Effector memory CD4-positive, alpha-beta T cell (primary cell): ENCODE results near the gene MTERF4.
A peak's percentile ranks its signal among the peaks of the same experiment; 100 is the strongest.
"Not testable (repeated sequence)": the region's sequence is repeated elsewhere in the genome, so short reads cannot be mapped to it uniquely, and the experiment has no call there.

Source experiments
- DNase-seq, 3 donors: peaks; one replicate each; pipeline ENCODE4 v3.0.0-alpha.2; 2020
- H3K27ac ChIP-seq: 2 replicates; pipeline ENCODE4 v1.7.0; 2013; ENCODE audit warnings: mild to moderate bottlenecking, low read length, moderate library complexity; ENCODE audit not compliant: insufficient read depth, poor library complexity, severe bottlenecking
- H3K27me3 ChIP-seq: replicated peaks from 2 replicates; pipeline ENCODE4 v1.7.0; 2013; ENCODE audit warnings: mild to moderate bottlenecking, low read length; ENCODE audit not compliant: insufficient read depth, control insufficient read depth, poor library complexity, severe bottlenecking
- H3K36me3 ChIP-seq: 2 replicates; pipeline ENCODE4 v1.7.0; 2013; ENCODE audit warnings: mild to moderate bottlenecking, low read length, moderate library complexity; ENCODE audit not compliant: control insufficient read depth, insufficient read depth
- H3K4me1 ChIP-seq: 2 replicates; pipeline ENCODE4 v1.7.0; 2013; ENCODE audit warnings: low read length, mild to moderate bottlenecking; ENCODE audit not compliant: control insufficient read depth, insufficient read depth, poor library complexity, severe bottlenecking
- H3K4me3 ChIP-seq: 2 replicates; pipeline ENCODE4 v1.7.0; 2013; ENCODE audit warnings: low read length, low read depth, mild to moderate bottlenecking; ENCODE audit not compliant: insufficient read depth, poor library complexity, severe bottlenecking
- H3K9me3 ChIP-seq: 2 replicates; pipeline ENCODE4 v1.7.0; 2013; ENCODE audit warnings: mild to moderate bottlenecking, low read length, moderate library complexity; ENCODE audit not compliant: control insufficient read depth

Gene MTERF4

DNA sequence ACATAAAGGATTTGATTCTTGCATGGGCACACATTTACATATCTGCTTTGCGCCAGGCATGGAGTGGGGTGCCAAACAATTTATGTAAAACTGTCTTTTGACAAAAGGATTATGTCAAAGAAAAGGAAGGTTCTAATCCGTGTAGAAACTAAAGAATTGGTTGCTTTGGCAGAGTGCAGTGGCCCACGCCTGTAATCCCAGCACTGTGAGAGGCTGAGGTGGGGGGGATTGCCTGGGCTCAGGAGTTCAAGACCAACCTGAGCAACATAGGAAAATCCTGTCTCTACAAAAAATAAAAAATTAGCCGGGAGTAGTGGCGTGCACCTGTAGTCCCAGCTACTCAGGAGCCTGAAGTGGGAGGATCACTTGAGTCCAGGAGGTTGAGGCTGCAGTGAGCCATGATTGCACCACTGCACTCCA, 1.1 kb upstream of the MTERF4 start:
- Histone ChIP-seq H3K36me3 (peaks cover 29% of the 10 kb centered on the region), H3K27ac (peak overlapping the region; percentile 89), H3K4me1 (peaks cover 22% of the 10 kb centered on the region), H3K27me3 (no peaks in the 10 kb centered on the region), H3K9me3 (no peaks in the 10 kb centered on the region), H3K4me3 (peak overlapping the region; percentile 82)
- no peak for DNase-seq

DNA sequence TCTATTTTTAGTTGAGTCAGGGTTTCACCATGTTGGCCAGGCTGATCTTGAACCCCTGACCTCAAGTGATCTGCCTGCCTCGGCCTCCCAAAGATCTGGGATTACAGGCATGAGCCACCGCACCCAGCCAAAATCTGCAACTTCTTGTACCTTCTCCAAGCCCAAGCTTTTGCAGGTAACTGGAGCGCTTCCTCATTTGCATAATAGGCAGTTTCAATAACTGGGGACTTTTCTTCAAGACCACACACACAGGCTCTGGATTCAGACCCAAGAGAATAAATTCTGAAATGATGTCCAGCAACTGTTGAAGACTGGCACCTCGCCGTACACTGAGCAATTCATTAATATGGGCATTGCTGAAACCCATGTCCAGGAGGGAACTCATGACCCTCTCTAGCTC, 2.8 kb downstream of the MTERF4 start:
- DNase-seq, result no peak
- H3K36me3 ChIP-seq, result peaks cover 49% of the 10 kb centered on the region
- H3K9me3 ChIP-seq, result no peaks in the 10 kb centered on the region
- H3K27me3 ChIP-seq, result no peaks in the 10 kb centered on the region
- H3K4me3 ChIP-seq, result no peak overlapping the region
- peaks cover 34% of the 10 kb centered on the region for H3K4me1 ChIP-seq
- peak overlapping the region; percentile 14 for H3K27ac ChIP-seq

DNA sequence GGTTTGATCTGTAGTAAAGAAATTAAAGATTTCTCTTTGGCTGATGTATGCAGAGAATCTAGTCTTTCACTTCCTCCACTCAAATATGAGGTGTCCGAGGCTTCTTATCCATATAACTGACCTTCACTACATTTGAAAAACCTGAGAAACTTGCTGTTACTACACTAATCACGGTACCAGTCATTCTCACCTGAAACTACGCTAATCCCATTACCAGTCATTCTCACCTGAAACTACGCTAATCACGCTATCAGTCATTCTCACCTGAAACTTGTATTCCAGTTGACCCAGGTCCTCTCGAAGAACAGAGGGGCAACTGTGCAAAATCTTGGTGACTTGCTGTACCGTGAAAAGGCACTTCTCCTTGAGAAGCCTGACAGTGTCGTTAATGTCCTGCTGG, 5.1 kb downstream of the MTERF4 start:
- Histone ChIP-seq H3K36me3 (peaks cover 68% of the 10 kb centered on the region), H3K27ac (no peak overlapping the region), H3K4me3 (no peak overlapping the region), H3K27me3 (no peaks in the 10 kb centered on the region), H3K9me3 (no peaks in the 10 kb centered on the region), H3K4me1 (peaks cover 34% of the 10 kb centered on the region)
- DNase-seq, result no peak

DNA sequence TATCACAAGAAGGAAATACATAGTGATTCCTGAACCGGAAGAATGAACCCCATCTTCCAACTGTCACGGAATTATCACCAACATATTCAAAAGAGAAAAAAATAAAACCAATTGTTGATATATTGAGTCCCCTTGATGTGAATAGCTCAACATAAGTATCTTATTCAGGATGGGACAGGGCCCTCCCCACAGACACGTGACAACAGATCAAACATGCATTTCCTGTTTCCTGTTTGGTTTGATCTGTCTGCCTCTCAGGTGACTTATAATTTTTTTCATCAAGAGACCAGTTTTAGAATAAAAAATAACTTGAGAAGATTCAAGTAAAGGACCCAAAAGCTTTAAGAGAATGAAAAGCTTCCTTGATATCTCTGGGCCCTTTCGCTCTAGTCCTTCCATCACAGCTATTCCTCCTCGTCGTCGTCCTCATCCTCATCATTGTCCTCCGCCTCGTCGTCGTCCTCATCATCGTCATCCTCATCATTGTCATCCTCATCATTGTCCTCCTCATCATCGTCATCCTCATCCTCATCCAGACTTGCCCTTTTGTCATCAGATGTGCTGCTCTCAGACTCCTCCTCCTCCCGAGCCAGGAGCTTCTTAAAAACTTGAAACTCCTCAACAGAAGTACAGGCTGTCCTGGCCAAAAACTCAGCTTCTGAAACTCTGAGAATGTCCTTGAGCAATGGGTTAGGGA, 6.3 kb downstream of the MTERF4 start:
- no peaks in the 10 kb centered on the region for H3K9me3 ChIP-seq
- H3K4me1 ChIP-seq, result peaks cover 26% of the 10 kb centered on the region
- H3K4me3 ChIP-seq, result no peak overlapping the region
- peak; percentile 40 to 66 (median 64) for DNase-seq
- no peaks in the 10 kb centered on the region for H3K27me3 ChIP-seq
- H3K27ac ChIP-seq, result peak overlapping the region; percentile 56
- peaks cover 79% of the 10 kb centered on the region for H3K36me3 ChIP-seq

DNA sequence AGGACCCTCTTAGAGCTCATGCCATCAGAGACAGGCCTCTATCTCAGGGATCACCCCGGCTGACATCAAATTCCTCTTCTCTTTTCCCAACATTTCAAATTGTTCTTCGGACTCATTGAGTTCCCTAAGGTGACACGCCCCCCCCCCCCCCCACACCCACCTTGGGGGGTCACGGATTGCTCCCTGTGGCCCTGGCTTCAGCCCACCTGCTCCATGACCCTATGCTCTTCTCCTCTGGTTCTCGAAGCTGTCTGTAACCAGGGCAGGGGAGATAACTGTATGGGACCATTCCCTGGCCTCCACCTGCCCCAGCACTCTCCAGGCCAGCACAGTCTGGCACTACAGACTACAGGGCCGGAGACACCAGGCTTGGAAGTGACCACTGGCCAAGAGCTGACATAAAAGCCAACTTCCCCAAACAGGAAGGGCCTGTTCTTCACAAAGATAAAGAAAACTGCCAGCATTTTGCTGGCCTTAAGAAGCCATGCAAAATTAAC, 7.1 kb downstream of the MTERF4 start:
- peak overlapping the region; percentile 56 for H3K27ac ChIP-seq
- peaks cover 24% of the 10 kb centered on the region for H3K4me1 ChIP-seq
- H3K9me3 ChIP-seq, result no peaks in the 10 kb centered on the region
- peaks cover 79% of the 10 kb centered on the region for H3K36me3 ChIP-seq
- H3K4me3 ChIP-seq, result no peak overlapping the region
- DNase-seq, result no peak
- no peaks in the 10 kb centered on the region for H3K27me3 ChIP-seq

DNA sequence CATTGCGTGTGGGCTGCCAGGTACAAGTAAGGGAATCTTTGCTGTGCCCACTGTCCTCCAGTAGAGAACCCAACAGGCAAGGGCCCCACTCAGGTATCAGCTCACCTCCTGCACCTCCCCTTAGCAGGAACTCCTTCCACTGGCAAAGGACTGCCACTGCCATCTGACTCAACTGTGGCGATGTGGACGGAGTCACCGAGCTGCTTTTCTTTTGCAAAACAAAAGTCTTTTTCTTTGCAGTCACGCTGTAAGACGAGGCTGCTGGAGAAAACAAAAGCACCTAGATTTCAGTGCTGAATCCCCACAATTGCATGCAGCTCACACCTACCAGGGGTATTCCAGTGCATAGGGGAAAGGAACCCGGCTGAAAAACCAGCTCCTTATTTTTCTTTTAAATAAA, 7.9 kb downstream of the MTERF4 start:
- no peak for DNase-seq
- H3K9me3 ChIP-seq, result no peaks in the 10 kb centered on the region
- H3K4me1 ChIP-seq, result peaks cover 17% of the 10 kb centered on the region
- peaks cover 79% of the 10 kb centered on the region for H3K36me3 ChIP-seq
- no peak overlapping the region for H3K27ac ChIP-seq
- no peaks in the 10 kb centered on the region for H3K27me3 ChIP-seq
- H3K4me3 ChIP-seq, result no peak overlapping the region

DNA sequence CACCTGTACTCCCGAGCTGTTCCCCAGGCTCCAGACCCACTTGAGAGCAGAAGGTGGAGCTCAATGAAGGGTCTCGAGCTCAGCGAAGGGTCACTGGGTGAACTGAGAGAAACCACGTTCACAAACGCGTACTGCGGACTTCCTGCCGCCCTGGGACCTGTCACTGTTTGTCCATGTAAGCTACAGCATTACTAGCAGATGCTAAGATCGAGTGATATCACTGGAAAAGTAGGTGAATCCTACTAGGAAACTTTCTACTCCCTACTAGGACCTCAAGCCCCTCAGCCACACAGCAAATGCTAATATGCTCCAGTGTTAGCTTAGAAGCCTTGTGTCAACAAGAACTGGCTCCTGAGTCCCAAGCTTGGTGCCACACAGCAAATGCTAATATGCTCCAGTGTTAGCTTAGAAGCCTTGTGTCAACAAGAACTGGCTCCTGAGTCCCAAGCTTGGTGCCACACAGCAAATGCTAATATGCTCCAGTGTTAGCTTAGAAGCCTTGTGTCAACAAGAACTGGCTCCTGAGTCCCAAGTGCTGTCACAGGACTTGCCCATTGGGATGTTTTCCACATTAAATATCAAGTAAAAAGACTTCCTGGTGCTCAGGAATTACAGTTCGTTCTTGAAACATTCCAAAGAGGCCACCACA, 8.8 kb downstream of the MTERF4 start:
- not testable (repeated sequence) for H3K9me3 ChIP-seq, H3K27me3 ChIP-seq, H3K4me3 ChIP-seq, H3K27ac ChIP-seq, DNase-seq
- Histone ChIP-seq H3K4me1 (peaks cover 17% of the 10 kb centered on the region), H3K36me3 (peaks cover 81% of the 10 kb centered on the region)

DNA sequence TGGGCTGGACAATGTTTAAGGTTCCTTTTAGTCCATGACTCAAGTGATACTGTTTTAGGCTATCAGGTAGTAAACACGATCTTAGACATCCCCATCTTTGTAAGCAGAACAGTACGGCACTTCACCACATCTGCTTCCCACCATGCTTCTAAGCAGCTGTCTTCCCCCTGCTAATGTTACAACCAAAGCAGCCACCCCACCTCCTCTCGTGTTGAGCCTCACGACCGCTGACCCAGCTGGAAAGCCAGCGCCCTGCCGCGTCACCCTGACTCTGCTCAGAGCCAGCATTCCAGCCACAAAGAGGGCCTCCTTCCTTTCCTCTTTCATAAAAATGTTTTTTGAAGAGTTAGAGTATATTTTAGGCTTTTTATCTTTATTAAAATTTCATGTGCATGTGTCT, 9.4 kb downstream of the MTERF4 start:
- no peaks in the 10 kb centered on the region for H3K27me3 ChIP-seq
- H3K9me3 ChIP-seq, result no peaks in the 10 kb centered on the region
- no peak overlapping the region for H3K27ac ChIP-seq
- H3K4me3 ChIP-seq, result no peak overlapping the region
- H3K36me3 ChIP-seq, result peaks cover 84% of the 10 kb centered on the region
- DNase-seq, result no peak
- H3K4me1 ChIP-seq, result peaks cover 17% of the 10 kb centered on the region

DNA sequence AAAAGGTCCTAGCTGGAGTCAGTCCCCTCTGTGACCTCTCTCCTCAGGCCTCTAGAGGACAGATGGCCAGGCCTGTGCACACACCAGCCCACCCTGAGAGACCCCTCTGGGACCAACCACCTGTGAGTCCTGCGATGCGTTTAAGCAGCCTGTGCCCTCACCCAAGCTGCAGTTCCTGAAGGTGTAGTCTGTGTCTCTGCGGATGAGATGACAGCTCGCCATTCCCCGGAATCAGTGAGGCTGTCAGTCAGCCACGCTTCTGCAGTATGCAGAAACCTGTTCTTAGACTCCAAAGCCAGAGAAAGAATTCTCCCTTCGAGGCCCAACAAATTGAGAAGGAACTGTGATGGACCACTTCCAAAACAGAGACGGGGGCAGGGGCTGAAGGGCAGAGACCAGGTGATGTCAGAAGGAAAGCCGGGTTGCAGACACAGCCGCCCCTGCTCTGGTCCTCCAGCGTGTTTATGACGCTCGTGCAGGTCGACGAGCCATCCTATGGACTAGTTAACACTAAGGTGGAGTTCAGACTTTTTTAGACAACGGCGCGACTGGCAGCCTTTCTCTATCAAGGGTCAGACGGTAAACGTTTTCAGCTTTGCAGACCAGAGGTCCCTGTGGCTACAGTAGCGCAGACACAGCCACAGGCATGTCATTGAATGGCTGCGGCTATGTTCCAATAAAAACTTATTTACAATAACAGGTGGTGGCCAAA, 10.2 kb downstream of the MTERF4 start:
- Histone ChIP-seq H3K27me3 (no peaks in the 10 kb centered on the region), H3K36me3 (peaks cover 84% of the 10 kb centered on the region), H3K4me3 (no peak overlapping the region), H3K4me1 (peaks cover 15% of the 10 kb centered on the region), H3K9me3 (no peaks in the 10 kb centered on the region), H3K27ac (no peak overlapping the region)
- no peak for DNase-seq

DNA sequence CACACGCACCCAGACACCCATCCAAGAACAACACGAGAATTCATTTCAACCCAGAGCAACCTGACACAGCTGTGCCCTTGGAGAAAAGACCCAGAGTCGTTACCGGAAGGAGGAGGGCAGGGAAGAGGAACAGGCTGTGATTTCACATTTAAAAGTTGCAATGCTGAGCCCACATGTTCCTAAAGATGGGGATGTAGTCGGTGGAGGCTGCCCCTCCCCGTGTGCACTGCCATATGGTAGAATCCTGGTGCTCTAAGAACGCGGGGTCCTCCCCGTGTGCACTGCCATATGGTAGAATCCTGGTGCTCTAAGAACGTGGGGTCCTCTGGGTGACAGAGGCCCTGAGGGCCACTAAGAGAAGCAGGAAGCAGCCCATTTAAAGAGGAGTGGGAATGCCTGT, 10.9 kb downstream of the MTERF4 start:
- H3K4me1 ChIP-seq, result peaks cover 11% of the 10 kb centered on the region
- no peaks in the 10 kb centered on the region for H3K27me3 ChIP-seq
- H3K36me3 ChIP-seq, result peaks cover 83% of the 10 kb centered on the region
- no peaks in the 10 kb centered on the region for H3K9me3 ChIP-seq
- no peak overlapping the region for H3K27ac ChIP-seq
- no peak overlapping the region for H3K4me3 ChIP-seq
- no peak for DNase-seq
